Tibial artery (tissue), 4 donors: Measurements from ENCODE around the gene SH3GL1.

Experiments
- DNase-seq, 2 donors: peaks; one replicate each; pipeline ENCODE4 v3.0.0-alpha.2; 2019
- H3K27ac ChIP-seq, 2 donors: fragments of 200-600 bp; sonication (generic) in 1 of 2; 1 replicate in 1 of 2; 2 replicates in 1 of 2; pipeline ENCODE4 v1.5.1; 2018 to 2019; ENCODE audit warnings: mild to moderate bottlenecking in 1 of 2
- H3K27me3 ChIP-seq, 2 donors: fragments of 200-600 bp; sonication (generic) in 1 of 2; one replicate each; pipeline versions ENCODE4 v1.5.1 to v1.6.0; 2016 to 2019
- H3K36me3 ChIP-seq, 3 donors: fragments of 200-600 bp; sonication (generic) in 2 of 3; one replicate each; pipeline ENCODE4 v1.5.1; 2016 to 2019; ENCODE audit warnings: mild to moderate bottlenecking in 2 of 3
- H3K4me1 ChIP-seq, 4 donors: fragments of 200-600 bp; sonication (generic) in 2 of 4; 1 replicate in 3 of 4; 2 replicates in 1 of 4; pipeline ENCODE4 v1.5.1; 2016 to 2019
- H3K4me3 ChIP-seq, 2 donors: fragments of 200-600 bp; sonication (generic) in 1 of 2; 1 replicate in 1 of 2; 2 replicates in 1 of 2; pipeline ENCODE4 v1.5.1; 2018 to 2019; ENCODE audit warnings: mild to moderate bottlenecking in 2 of 2
- H3K9me3 ChIP-seq, 3 donors: fragments of 200-600 bp; sonication (generic) in 1 of 3; one replicate each; pipeline ENCODE4 v1.5.1; 2016 to 2019
- CTCF ChIP-seq, 2 experiments: fragments of 200-600 bp in 1 of 2; fragments of 450-650 bp in 1 of 2; IDR thresholded peaks; one replicate each; pipeline ENCODE4 v1.5.1; 2017 to 2019; ENCODE audit warnings: antibody characterized with exemption in 2 of 2, mild to moderate bottlenecking in 1 of 2, moderate library complexity in 1 of 2
- intact Hi-C: fragments of 100-400 bp; cut with DNase I; formaldehyde crosslinking; loops from one replicate; pipeline ENCODE4 v1.15.0; 2023; ENCODE audit warnings: low total_unique reads

SH3GL1 gene

GRCh38 chr19:4389511-4390016 is 10.8 kb downstream of the SH3GL1 start:
- peaks cover 0 to 7% (median 5%) of the 10 kb centered on the region in 3 donors for H3K36me3 ChIP-seq
- peaks cover 0 to 70% (median 59%) of the 10 kb centered on the region in 4 donors for H3K4me1 ChIP-seq
- no peaks in the 10 kb centered on the region for H3K9me3 ChIP-seq
- no peak overlapping the region for H3K4me3 ChIP-seq
- intact Hi-C loops: no loop called here
- peak in 1 of 2 donors; percentile 65 for DNase-seq
- peak overlapping the region; percentile 45 to 52 for H3K27ac ChIP-seq
- no peak for TF ChIP-seq CTCF (IDR thresholded peaks at IDR 0.05)
- no peaks in the 10 kb centered on the region for H3K27me3 ChIP-seq

GRCh38 chr19:4389064-4389375 is 11.3 kb downstream of the SH3GL1 start:
- Histone ChIP-seq H3K9me3 (no peaks in the 10 kb centered on the region), H3K4me1 (peaks cover 0 to 64% (median 53%) of the 10 kb centered on the region in 4 donors), H3K27ac (peak overlapping the region; percentile 33 to 52), H3K36me3 (peaks cover 0 to 10% (median 7%) of the 10 kb centered on the region in 3 donors), H3K27me3 (no peaks in the 10 kb centered on the region), H3K4me3 (no peak overlapping the region)
- no peak for DNase-seq
- no peak for TF ChIP-seq CTCF (IDR thresholded peaks at IDR 0.05)
- intact Hi-C loops: no loop called here

- Histone ChIP-seq H3K9me3 (no peaks in the 10 kb centered on the region), H3K4me1 (peaks cover 0 to 63% (median 51%) of the 10 kb centered on the region in 4 donors), H3K4me3 (no peak overlapping the region), H3K27ac (peak overlapping the region; percentile 33 to 52), H3K27me3 (no peaks in the 10 kb centered on the region), H3K36me3 (peaks cover 0 to 16% (median 7%) of the 10 kb centered on the region in 3 donors)
- intact Hi-C loops: no loop called here
- TF ChIP-seq CTCF (IDR thresholded peaks at IDR 0.05): no peak
- DNase-seq: peak in 1 of 2 donors; percentile 77
These were observed 11.8 kb downstream of the SH3GL1 start for GRCh38 chr19:4388337-4389063.

- H3K9me3 ChIP-seq: no peaks in the 10 kb centered on the region
- no peak for DNase-seq
- H3K4me1 ChIP-seq: peaks cover 0 to 50% (median 34%) of the 10 kb centered on the region in 4 donors
- H3K27me3 ChIP-seq: no peaks in the 10 kb centered on the region
- peaks cover 0 to 19% (median 7%) of the 10 kb centered on the region in 3 donors for H3K36me3 ChIP-seq
- no peak overlapping the region for H3K4me3 ChIP-seq
- intact Hi-C loops: no loop called here
- no peak overlapping the region for H3K27ac ChIP-seq
- no peak for TF ChIP-seq CTCF (IDR thresholded peaks at IDR 0.05)
These were observed 14.1 kb downstream of the SH3GL1 start for GRCh38 chr19:4386041-4386782.

- TF ChIP-seq CTCF (IDR thresholded peaks at IDR 0.05): no peak
- Histone ChIP-seq H3K27me3 (no peaks in the 10 kb centered on the region), H3K9me3 (no peaks in the 10 kb centered on the region), H3K36me3 (peaks cover 0 to 19% (median 7%) of the 10 kb centered on the region in 3 donors), H3K4me3 (no peak overlapping the region), H3K27ac (no peak overlapping the region), H3K4me1 (peaks cover 0 to 47% (median 26%) of the 10 kb centered on the region in 4 donors)
- DNase-seq: no peak
- intact Hi-C loops: no loop called here
These were observed 14.9 kb downstream of the SH3GL1 start for GRCh38 chr19:4385291-4386040.
